H1 (cell line): ENCODE results near the gene YEATS2. TPM values are rescaled to one million over a fixed set of nuclear protein-coding genes. Genes with fewer than 3 reads are reported as not detected.

Source experiments
- CTCF ChIA-PET: fragments of 300-600 bp; sonication (Branson Sonifier 250); formaldehyde crosslinking; loops from one replicate; lab custom pipeline; 2021; ENCODE audit not compliant: partially characterized antibody; lab: Charles Lee
- POLR2A ChIA-PET: fragments of 300-600 bp; sonication (Branson Sonifier 250); formaldehyde crosslinking; loops from one replicate; lab custom pipeline; 2021; ENCODE audit warnings: inconsistent platforms; ENCODE audit not compliant: partially characterized antibody; lab: Charles Lee
- DNase-seq, 2 experiments: peaks; one replicate each; pipeline versions ENCODE4 v3.0.0 to v3.0.0-alpha.2; 2010 to 2022; ENCODE audit warnings: low spot score in 2 of 2, low read depth in 1 of 2, mixed read lengths in 1 of 2
- FAIRE-seq: peaks from 2 replicates; lab custom pipeline; 2011; peaks lifted over from hg19 to GRCh38; lab: Jason Lieb, UNC
- H2AFZ ChIP-seq: 2 replicates; pipeline ENCODE4 v1.8.1; 2012; ENCODE audit warnings: low read length, inconsistent platforms
- H2AK5ac ChIP-seq: 2 replicates; pipeline ENCODE4 v1.6.1; 2013; ENCODE audit warnings: low read depth, low read length
- H2BK120ac ChIP-seq: replicated peaks from 2 replicates; pipeline ENCODE3; 2013; ENCODE audit warnings: low read depth, low read length, inconsistent platforms
- H2BK12ac ChIP-seq: 2 replicates; pipeline ENCODE4 v1.6.1; 2013; ENCODE audit warnings: low read depth, low read length
- H2BK15ac ChIP-seq: 2 replicates; pipeline ENCODE4 v1.6.1; 2013; ENCODE audit warnings: low read length
- H2BK20ac ChIP-seq: 2 replicates; pipeline ENCODE4 v1.6.1; 2013; ENCODE audit warnings: low read length
- H2BK5ac ChIP-seq: 2 replicates; pipeline ENCODE4 v1.6.1; 2013; ENCODE audit warnings: low read depth, low read length
- H3K14ac ChIP-seq: 2 replicates; pipeline ENCODE4 v1.6.1; 2013; ENCODE audit warnings: inconsistent platforms; ENCODE audit not compliant: insufficient read length
- H3K18ac ChIP-seq: 2 replicates; pipeline ENCODE4 v1.6.1; 2013; ENCODE audit warnings: low read length; ENCODE audit errors: extremely low read depth
- H3K23ac ChIP-seq: 2 replicates; pipeline ENCODE4 v1.6.1; 2013; ENCODE audit warnings: inconsistent platforms; ENCODE audit not compliant: insufficient read length
- H3K23me2 ChIP-seq: 2 replicates; pipeline ENCODE4 v1.6.1; 2013; ENCODE audit warnings: low read depth, low read length
- H3K27ac ChIP-seq: 2 replicates; pipeline ENCODE4 v1.6.1; 2011; ENCODE audit warnings: low read depth, low read length, inconsistent platforms
- H3K27me3 ChIP-seq, 4 experiments: replicated peaks in 1 of 4; 1 replicate in 1 of 4; 2 replicates in 3 of 4; pipeline versions ENCODE4 v1.6.1 to v1.8.1; 2011 to 2013; ENCODE audit warnings: low read length in 3 of 4, mild to moderate bottlenecking in 3 of 4, inconsistent platforms in 2 of 4, mixed read lengths in 2 of 4, moderate library complexity in 1 of 4; ENCODE audit not compliant: control insufficient read depth in 3 of 4, insufficient read depth in 3 of 4; ENCODE audit errors: extremely low read depth in 1 of 4
- H3K36me3 ChIP-seq, 4 experiments: 2 replicates each; pipeline versions ENCODE4 v1.6.1 to v1.8.1; 2011 to 2013; ENCODE audit warnings: mild to moderate bottlenecking in 4 of 4, low read length in 3 of 4, moderate library complexity in 2 of 4, control low read depth in 1 of 4, inconsistent platforms in 1 of 4; ENCODE audit not compliant: insufficient read depth in 4 of 4, control insufficient read depth in 2 of 4
- H3K4ac ChIP-seq: replicated peaks from 2 replicates; pipeline ENCODE3; 2013; ENCODE audit warnings: low read length, low read depth, mixed read lengths, inconsistent platforms; ENCODE audit not compliant: insufficient read length
- H3K4me1 ChIP-seq, 4 experiments: replicated peaks in 1 of 4; 1 replicate in 1 of 4; 2 replicates in 3 of 4; pipeline versions ENCODE4 v1.6.1 to v1.8.1; 2011 to 2013; ENCODE audit warnings: low read length in 3 of 4, inconsistent platforms in 2 of 4, mixed read lengths in 1 of 4; ENCODE audit not compliant: insufficient read depth in 4 of 4, control insufficient read depth in 3 of 4
- H3K4me2 ChIP-seq, 2 experiments: 2 replicates each; pipeline versions ENCODE4 v1.6.1 to v1.8.1; 2011 to 2013; ENCODE audit warnings: low read depth in 2 of 2, low read length in 2 of 2, control low read depth in 1 of 2, inconsistent platforms in 1 of 2, mild to moderate bottlenecking in 1 of 2; ENCODE audit not compliant: insufficient read depth in 1 of 2
- H3K4me3 ChIP-seq, 4 experiments: fragments of 200-600, 300-600 bp in 1 of 4; sonication (generic), shearing (Covaris generic), sonication (Bioruptor Twin) in 1 of 4; 2 replicates each; pipeline versions ENCODE4 v1.5.1 to v1.8.1; 2011 to 2016; ENCODE audit warnings: low read length in 4 of 4, low read depth in 3 of 4, control low read depth in 2 of 4, inconsistent platforms in 2 of 4, mild to moderate bottlenecking in 2 of 4, mixed read lengths in 1 of 4, moderate library complexity in 1 of 4; ENCODE audit not compliant: insufficient read depth in 2 of 4; ENCODE audit errors: extremely low read depth in 1 of 4
- H3K56ac ChIP-seq: replicated peaks from 2 replicates; pipeline ENCODE3; 2013; ENCODE audit warnings: low read depth, mild to moderate bottlenecking, mixed read lengths, low read length, inconsistent platforms; ENCODE audit not compliant: insufficient read length
- H3K79me1 ChIP-seq: 2 replicates; pipeline ENCODE4 v1.6.1; 2013; ENCODE audit warnings: low read depth, low read length, control low read depth
- H3K79me2 ChIP-seq, 2 experiments: 2 replicates each; pipeline versions ENCODE4 v1.6.1 to v1.8.1; 2012 to 2013; ENCODE audit warnings: low read length in 2 of 2, mild to moderate bottlenecking in 2 of 2, inconsistent platforms in 1 of 2; ENCODE audit not compliant: insufficient read depth in 2 of 2, control insufficient read depth in 1 of 2
- H3K9ac ChIP-seq, 4 experiments: replicated peaks in 1 of 4; 1 replicate in 1 of 4; 2 replicates in 3 of 4; pipeline versions ENCODE4 v1.6.1 to v1.8.1; 2011 to 2013; ENCODE audit warnings: low read depth in 3 of 4, low read length in 3 of 4, control low read depth in 2 of 4, mild to moderate bottlenecking in 2 of 4, moderate library complexity in 2 of 4, inconsistent platforms in 1 of 4; ENCODE audit errors: extremely low read depth in 1 of 4
- H3K9me3 ChIP-seq, 2 experiments: 2 replicates each; pipeline versions ENCODE4 v1.6.1 to v1.8.1; 2012 to 2013; ENCODE audit warnings: mild to moderate bottlenecking in 2 of 2, moderate library complexity in 2 of 2, control low read depth in 1 of 2, inconsistent platforms in 1 of 2, low read depth in 1 of 2, low read length in 1 of 2, mixed read lengths in 1 of 2; ENCODE audit not compliant: insufficient read depth in 2 of 2
- H4K20me1 ChIP-seq, 2 experiments: replicated peaks in 1 of 2; 2 replicates each; pipeline versions ENCODE3 to v1.8.1; 2011 to 2013; ENCODE audit warnings: inconsistent platforms in 2 of 2, low read length in 2 of 2, mild to moderate bottlenecking in 1 of 2; ENCODE audit not compliant: insufficient read depth in 2 of 2, control insufficient read depth in 1 of 2
- H4K5ac ChIP-seq: 2 replicates; pipeline ENCODE4 v1.6.1; 2013; ENCODE audit warnings: low read length, low read depth, mixed read lengths, inconsistent platforms; ENCODE audit not compliant: insufficient read length
- H4K8ac ChIP-seq: 2 replicates; pipeline ENCODE4 v1.8.0; 2013; ENCODE audit warnings: mild to moderate bottlenecking, moderate library complexity, low read length, inconsistent platforms; ENCODE audit not compliant: insufficient read depth; ENCODE audit errors: extremely low read depth
- H4K91ac ChIP-seq: replicated peaks from 2 replicates; pipeline ENCODE3; 2013; ENCODE audit warnings: low read length, mixed read lengths, inconsistent platforms; ENCODE audit not compliant: insufficient read length
- CBX5 ChIP-seq: fragments of 300-800, 300-1000 bp; sonication (generic); IDR thresholded peaks from 2 replicates; pipeline ENCODE4 v1.7.1; 2016; ENCODE audit warnings: antibody characterized with exemption, low read length, low read depth
- CEBPB ChIP-seq: IDR thresholded peaks from 2 replicates; pipeline ENCODE4 v1.6.1; 2012; ENCODE audit warnings: low read depth, low read length
- GABPA ChIP-seq: IDR thresholded peaks from 2 replicates; pipeline ENCODE4 v1.6.1; 2011; ENCODE audit warnings: mild to moderate bottlenecking, low read length, moderate library complexity, borderline replicate concordance; ENCODE audit not compliant: insufficient read depth
- HDAC2 ChIP-seq, 2 experiments: fragments of 300-600 bp in 1 of 2; sonication (generic) in 1 of 2; IDR thresholded peaks; 2 replicates each; pipeline ENCODE4 v1.6.1; 2011 to 2012; ENCODE audit warnings: low read depth in 2 of 2, low read length in 2 of 2, mild to moderate bottlenecking in 2 of 2, moderate library complexity in 2 of 2, borderline replicate concordance in 1 of 2, inconsistent platforms in 1 of 2
- HDAC6 ChIP-seq: IDR thresholded peaks from one replicate; pipeline ENCODE4 v1.7.1; 2012; ENCODE audit warnings: low read depth, mild to moderate bottlenecking, inconsistent platforms, low read length, moderate library complexity
- JUN ChIP-seq: IDR thresholded peaks from 2 replicates; pipeline ENCODE4 v1.6.1; 2011; ENCODE audit warnings: low read depth, mild to moderate bottlenecking, improper control_type of control experiment, low read length
- NRF1 ChIP-seq: IDR thresholded peaks from 2 replicates; pipeline ENCODE4 v1.6.1; 2011; ENCODE audit warnings: mild to moderate bottlenecking, low read depth, low read length, improper control_type of control experiment
- SAP30 ChIP-seq: fragments of 300-600 bp; sonication (generic); IDR thresholded peaks from 2 replicates; pipeline ENCODE4 v1.7.1; 2012; ENCODE audit warnings: low read length, moderate library complexity, mild to moderate bottlenecking, inconsistent platforms; ENCODE audit not compliant: insufficient read depth, insufficient replicate concordance
- SIN3A ChIP-seq, 2 experiments: IDR thresholded peaks in 1 of 2; conservative IDR thresholded peaks in 1 of 2; 2 replicates each; pipeline ENCODE4 v1.6.1; 2011 to 2012; ENCODE audit warnings: low read length in 2 of 2, improper control_type of control experiment in 1 of 2, low read depth in 1 of 2, mild to moderate bottlenecking in 1 of 2
- SP1 ChIP-seq: IDR thresholded peaks from 2 replicates; pipeline ENCODE4 v1.6.1; 2011; ENCODE audit warnings: low read depth, low read length
- SP2 ChIP-seq: IDR thresholded peaks from 2 replicates; pipeline ENCODE4 v1.6.1; 2012; ENCODE audit warnings: mild to moderate bottlenecking, low read length, inconsistent platforms
- TBP ChIP-seq: IDR thresholded peaks from 2 replicates; pipeline ENCODE4 v1.6.1; 2011; ENCODE audit warnings: low read depth, low read length, improper control_type of control experiment
- WGBS, 2 experiments: shearing (Covaris generic) in 1 of 2; methylation state at CpG; one replicate each; pipeline versions ENCODE4 v1.1.6 to v1.1.7; 2013 to 2015; ENCODE audit warnings: low lambda C conversion rate in 2 of 2, mixed read lengths in 2 of 2, inconsistent platforms in 1 of 2, low coverage in 1 of 2, missing lambda C conversion rate in 1 of 2; ENCODE audit not compliant: insufficient replicate concordance in 2 of 2, insufficient coverage in 1 of 2, insufficient read length in 1 of 2; ENCODE audit errors: extremely low coverage in 1 of 2, missing lambda C conversion rate in 1 of 2; 5-methylcytosine and 5-hydroxymethylcytosine counted together
- polyA plus RNA-seq, 7 experiments: library from polyadenylated mRNA; depleted of rRNA in 3 of 7; stranded (reverse) in 5 of 7; unstranded in 2 of 7; fragments of >200 nt in 5 of 7; fragments of 200-250 nt in 2 of 7; gene quantifications; 1 replicate in 5 of 7; 2 replicates in 1 of 7; 4 replicates in 1 of 7; pipeline versions ENCODE4 v1.2.1 to v1.2.3, GENCODE V29; 2011 to 2013; ENCODE audit warnings: missing spikeins in 2 of 7, mixed read lengths in 2 of 7
- total RNA-seq: library from RNA; stranded (reverse); fragmentation: NEBNext Ultra II Directional; extraction: Animal tissue kit (Norgen Biotek cat#: 25700); gene quantifications from 2 replicates; pipeline ENCODE4 v1.2.1, GENCODE V29; 2021
- TF ChIP-seq, protein P1 (sequence below): IDR thresholded peaks from 2 replicates; pipeline ENCODE4 v1.6.1; 2011; ENCODE audit warnings: low read length, improper control_type of control experiment

YEATS2 gene
- total and polyA plus RNA-seq, 2 of the 8 experiments (the other 6 are each of a cell fraction or from before 2014, with no cell fraction given), result 35.3 to 53.7 TPM

DNA sequence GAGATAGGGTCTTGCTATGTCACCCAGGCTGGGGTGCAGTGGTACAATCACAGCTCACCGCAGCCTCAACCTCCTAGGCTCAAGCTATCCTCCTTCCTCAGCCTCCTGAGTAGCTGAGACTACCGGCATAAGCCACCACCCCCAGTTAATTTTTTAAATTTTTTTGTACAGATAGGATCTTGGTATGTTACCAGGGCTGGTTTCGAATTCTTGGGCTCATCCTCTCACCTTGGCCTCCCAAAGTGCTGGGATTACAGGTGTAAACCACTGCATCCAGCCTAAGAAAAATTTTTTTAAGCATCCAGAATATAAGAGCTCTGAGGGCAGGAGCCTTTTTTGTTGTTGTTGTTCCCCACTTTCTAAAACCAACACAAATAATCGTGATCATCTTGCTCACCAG lies 142.2 kb downstream of the YEATS2 start:
- no peak overlapping the region for H3K9ac ChIP-seq
- no peak overlapping the region for H3K4me3 ChIP-seq
- H2BK5ac ChIP-seq, result no peak overlapping the region
- H3K23me2 ChIP-seq, result no peaks in the 10 kb centered on the region
- H4K8ac ChIP-seq, result no peak overlapping the region
- no peaks in the 10 kb centered on the region for H3K27me3 ChIP-seq
- H4K91ac ChIP-seq, result no peak overlapping the region
- FAIRE-seq (no peak), DNase-seq (peak in 1 of 2 experiments; percentile 6)
- H2AK5ac ChIP-seq, result no peak overlapping the region
- H3K79me1 ChIP-seq, result no peaks in the 10 kb centered on the region
- POLR2A ChIA-PET, result no interaction called here
- H2AFZ ChIP-seq, result no peak overlapping the region
- no peak overlapping the region for H3K56ac ChIP-seq
- H3K4me1 ChIP-seq, result no peaks in the 10 kb centered on the region
- CTCF ChIA-PET, result interaction anchor here (1.0 to 1.5 kb wide), 3 partner anchors 14 to 618 kb away, joined by 3 to 9 read pairs (median 4); partner anchors contain the start of gene MAP6D1
- no peak overlapping the region for H2BK15ac ChIP-seq
- H2BK20ac ChIP-seq, result no peak overlapping the region
- H2BK12ac ChIP-seq, result no peak overlapping the region
- no peak overlapping the region for H4K5ac ChIP-seq
- no peak overlapping the region for H3K23ac ChIP-seq
- H3K27ac ChIP-seq, result no peak overlapping the region
- no peak overlapping the region for H3K4ac ChIP-seq
- H2BK120ac ChIP-seq, result no peak overlapping the region
- H3K4me2 ChIP-seq, result no peak overlapping the region
- peaks cover 4 to 38% (median 19%) of the 10 kb centered on the region in 4 experiments; a peak in 7 of 8 replicates for H3K36me3 ChIP-seq
- H3K79me2 ChIP-seq, result no peaks in the 10 kb centered on the region
- WGBS, 2 experiments, result 95% methylated on average over 4 of the region's 4 CpGs; no CpG with 5 or more reads in 1 of the 2 experiments
- peaks cover 2 to 3% of the 10 kb centered on the region in 2 experiments for H4K20me1 ChIP-seq
- H3K14ac ChIP-seq, result no peak overlapping the region
- no peak overlapping the region for H3K18ac ChIP-seq
- H3K9me3 ChIP-seq, result no peaks in the 10 kb centered on the region
- TF ChIP-seq CEBPB, result no peak
- no peak for TF ChIP-seq SP2
- TF ChIP-seq, protein P1, sequence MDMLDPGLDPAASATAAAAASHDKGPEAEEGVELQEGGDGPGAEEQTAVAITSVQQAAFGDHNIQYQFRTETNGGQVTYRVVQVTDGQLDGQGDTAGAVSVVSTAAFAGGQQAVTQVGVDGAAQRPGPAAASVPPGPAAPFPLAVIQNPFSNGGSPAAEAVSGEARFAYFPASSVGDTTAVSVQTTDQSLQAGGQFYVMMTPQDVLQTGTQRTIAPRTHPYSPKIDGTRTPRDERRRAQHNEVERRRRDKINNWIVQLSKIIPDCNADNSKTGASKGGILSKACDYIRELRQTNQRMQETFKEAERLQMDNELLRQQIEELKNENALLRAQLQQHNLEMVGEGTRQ, result no peak
- no peak for TF ChIP-seq HDAC2 (IDR thresholded peaks at IDR 0.05; ENCODE audit: borderline replicate concordance in 1 of 2, low read depth in 2 of 2, low read length in 2 of 2)
- TF ChIP-seq SAP30, result no peak
- no peak for TF ChIP-seq CBX5
- TF ChIP-seq SP1, result no peak
- no peak for TF ChIP-seq GABPA
- TF ChIP-seq SIN3A (conservative IDR thresholded peaks at IDR 0.05 in 1 of 2, IDR thresholded peaks at IDR 0.05 in 1 of 2; ENCODE audit: low read depth in 1 of 2, low read length in 2 of 2), result no peak
- TF ChIP-seq JUN, result no peak
- no peak for TF ChIP-seq TBP
- TF ChIP-seq NRF1, result no peak
- no peak for TF ChIP-seq HDAC6
